ENCODE data around the gene FOSL1.

Gene FOSL1

DNA sequence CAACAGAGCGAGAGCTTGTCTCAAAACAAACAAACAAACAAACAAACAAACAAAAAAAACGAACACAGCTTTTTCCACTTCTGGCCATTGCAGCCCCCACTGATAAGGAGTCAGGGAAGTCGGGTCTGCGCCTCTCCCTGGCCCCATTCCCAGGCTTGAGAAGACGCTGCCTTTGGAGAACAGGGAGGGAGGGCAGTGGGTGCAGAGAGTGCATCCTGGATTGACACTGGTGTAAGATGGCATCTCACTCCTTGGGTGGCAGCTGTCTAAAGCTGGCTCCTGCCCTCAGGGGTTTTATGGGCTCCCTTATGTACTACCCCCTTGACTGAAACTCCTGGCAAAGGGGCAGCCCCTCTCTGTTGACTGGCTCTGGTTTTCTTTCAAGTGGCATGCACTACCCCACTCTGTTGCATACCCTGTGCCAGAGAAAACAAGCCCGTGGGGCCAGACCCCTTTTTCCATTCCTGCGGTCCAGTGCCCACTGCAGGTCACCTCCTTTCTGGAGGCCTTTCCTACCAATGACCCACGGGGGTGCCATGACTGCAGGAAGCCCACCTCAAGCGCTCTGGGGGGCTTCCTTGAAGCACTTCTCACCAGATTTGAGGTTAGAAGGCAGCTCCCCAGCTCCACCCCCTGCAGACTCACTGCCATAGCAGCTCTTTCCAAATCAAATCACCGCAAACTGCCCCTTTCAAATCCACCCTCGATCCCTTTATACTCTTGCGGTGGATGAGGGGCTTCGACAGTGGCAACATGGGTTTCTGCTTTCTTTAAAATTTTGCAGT, 31.8 kb upstream of the FOSL1 start:
- no peak overlapping the region for H3K4me3 ChIP-seq (ENCODE audit: control insufficient read depth, low read depth, low read length)
- TF ChIP-seq CTCF (conservative IDR thresholded peaks at IDR 0.05; ENCODE audit: control insufficient read depth, insufficient read depth, low read depth, low read length) = no peak
- no peak for DNase-seq (ENCODE audit: low read depth)

DNA sequence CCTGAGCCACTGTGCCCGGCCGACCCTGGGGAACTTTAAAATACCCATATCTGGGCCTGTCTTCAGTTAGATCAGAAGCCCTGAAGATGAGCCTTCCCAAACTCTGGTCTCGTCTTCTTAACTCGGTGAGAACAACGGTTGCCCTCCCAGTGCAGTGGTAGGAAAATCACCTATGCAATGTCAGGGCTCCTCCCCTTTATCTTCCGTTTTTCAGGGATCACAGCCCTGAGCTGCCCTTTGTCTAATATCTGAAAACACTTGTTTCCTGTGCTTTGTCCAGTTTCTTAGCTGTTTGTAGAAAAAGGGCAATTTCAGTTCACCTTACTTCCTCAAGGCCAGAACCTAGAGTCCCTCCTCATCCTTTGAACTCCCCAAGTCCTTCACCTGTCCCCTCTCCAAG, 28.5 kb upstream of the FOSL1 start:
- no peak for DNase-seq (ENCODE audit: low read depth)
- TF ChIP-seq CTCF (conservative IDR thresholded peaks at IDR 0.05; ENCODE audit: control insufficient read depth, insufficient read depth, low read depth, low read length) = no peak
- H3K4me3 ChIP-seq (ENCODE audit: control insufficient read depth, low read depth, low read length) = no peak overlapping the region

DNA sequence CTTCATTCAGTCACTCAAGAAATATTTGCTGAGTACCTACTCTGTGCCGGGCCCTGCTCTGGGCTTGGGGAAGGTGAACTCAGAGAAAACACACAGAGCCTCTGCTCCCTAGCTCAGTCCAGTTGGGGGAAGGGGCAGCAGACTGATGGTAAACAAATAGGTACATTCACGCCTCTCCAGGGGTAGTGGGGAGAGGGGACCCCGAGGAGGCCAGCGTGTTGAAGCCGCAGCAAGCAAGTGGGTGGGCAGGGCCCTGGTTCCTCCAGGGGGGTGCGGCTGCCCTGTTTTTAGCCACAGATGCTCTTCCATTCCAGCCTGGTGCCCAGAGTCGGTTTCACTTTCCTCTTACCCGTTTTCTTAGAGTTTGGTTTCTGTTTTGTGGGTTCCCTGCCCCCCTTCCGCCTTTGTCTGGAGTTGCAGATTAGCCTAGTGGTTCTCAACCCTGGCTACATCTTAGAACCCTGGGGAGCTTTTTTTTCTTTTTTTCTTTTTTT, 27.8 kb upstream of the FOSL1 start:
- no peak for DNase-seq (ENCODE audit: low read depth)
- no peak for TF ChIP-seq CTCF (conservative IDR thresholded peaks at IDR 0.05; ENCODE audit: control insufficient read depth, insufficient read depth, low read depth, low read length)
- H3K4me3 ChIP-seq (ENCODE audit: control insufficient read depth, low read depth, low read length) = no peak overlapping the region

- TF ChIP-seq CTCF (conservative IDR thresholded peaks at IDR 0.05; ENCODE audit: control insufficient read depth, insufficient read depth, low read depth, low read length) = no peak
- no peak overlapping the region for H3K4me3 ChIP-seq (ENCODE audit: control insufficient read depth, low read depth, low read length)
- no peak for DNase-seq (ENCODE audit: low read depth)
These were observed 25.2 kb upstream of the FOSL1 start for GRCh38 chr11:65925397-65925796.

- TF ChIP-seq CTCF (conservative IDR thresholded peaks at IDR 0.05; ENCODE audit: control insufficient read depth, insufficient read depth, low read depth, low read length) = no peak
- H3K4me3 ChIP-seq (ENCODE audit: control insufficient read depth, low read depth, low read length) = no peak overlapping the region
- DNase-seq (ENCODE audit: low read depth) = no peak
These were observed 22.4 kb upstream of the FOSL1 start for GRCh38 chr11:65922565-65922964.

GRCh38 chr11:65921876-65922275, 21.7 kb upstream of the FOSL1 start:
- DNase-seq (ENCODE audit: low read depth) = no peak

More at GRCh38 chr11:65921876-65922275, 21.7 kb upstream of the FOSL1 start:
- no peak overlapping the region for H3K4me3 ChIP-seq (ENCODE audit: control insufficient read depth, low read depth, low read length)
- no peak for TF ChIP-seq CTCF (conservative IDR thresholded peaks at IDR 0.05; ENCODE audit: control insufficient read depth, insufficient read depth, low read depth, low read length)

All from fibroblast of mammary gland (primary cell).